Omental fat pad (tissue), 4 donors: ENCODE data around the gene PTGDS. TPM values are rescaled to one million over a fixed set of nuclear protein-coding genes. Genes with fewer than 3 reads are reported as not detected.

Experiments used
- ATAC-seq: fragments of 150-250 bp; one replicate; pipeline ENCODE4 v1.9.1; 2016; ENCODE audit warnings: mild to moderate bottlenecking, moderate library complexity; ENCODE audit not compliant: low FRiP score
- DNase-seq: peaks from one replicate; pipeline ENCODE4 v3.0.0-alpha.2; 2019; ENCODE audit warnings: low spot score
- total RNA-seq, 4 donors: library from RNA; depleted of rRNA; stranded (reverse); fragments of >200 nt; gene quantifications; one replicate each; pipeline ENCODE4 v1.1.0, GENCODE V29; 2016
- TF ChIP-seq, protein P1 (sequence below), 3 donors: fragments of 450-650 bp; IDR thresholded peaks; one replicate each; pipeline ENCODE4 v1.5.1; 2016 to 2017; ENCODE audit warnings: antibody characterized with exemption in 3 of 3, mild to moderate bottlenecking in 3 of 3, moderate library complexity in 2 of 3

PTGDS gene
- total RNA-seq, 4 donors from 2014 or later: 76.9 to 173 (median 118) TPM

DNA sequence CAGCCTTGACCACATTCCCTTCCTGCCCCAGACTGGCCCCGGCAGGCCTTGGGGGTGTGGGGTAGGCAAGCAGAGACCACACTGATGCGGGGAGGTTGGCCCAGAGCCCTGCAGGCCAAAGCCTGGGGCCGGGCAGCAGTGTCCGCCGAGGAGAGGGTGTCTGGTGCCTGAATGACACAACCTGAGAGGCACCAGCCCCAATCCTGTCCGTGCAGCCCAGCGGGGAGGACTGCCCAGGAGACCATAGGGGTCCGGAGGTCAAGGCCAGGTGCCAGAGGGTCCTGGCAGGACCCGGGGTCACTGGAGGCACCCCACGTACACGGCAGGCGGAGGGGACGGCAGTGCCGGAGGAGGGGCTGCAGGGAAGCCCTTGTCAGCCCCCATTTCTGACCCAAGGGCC is 5.6 kb upstream of the PTGDS start:
- ATAC-seq (no peak), DNase-seq (no peak)
- TF ChIP-seq, protein P1, sequence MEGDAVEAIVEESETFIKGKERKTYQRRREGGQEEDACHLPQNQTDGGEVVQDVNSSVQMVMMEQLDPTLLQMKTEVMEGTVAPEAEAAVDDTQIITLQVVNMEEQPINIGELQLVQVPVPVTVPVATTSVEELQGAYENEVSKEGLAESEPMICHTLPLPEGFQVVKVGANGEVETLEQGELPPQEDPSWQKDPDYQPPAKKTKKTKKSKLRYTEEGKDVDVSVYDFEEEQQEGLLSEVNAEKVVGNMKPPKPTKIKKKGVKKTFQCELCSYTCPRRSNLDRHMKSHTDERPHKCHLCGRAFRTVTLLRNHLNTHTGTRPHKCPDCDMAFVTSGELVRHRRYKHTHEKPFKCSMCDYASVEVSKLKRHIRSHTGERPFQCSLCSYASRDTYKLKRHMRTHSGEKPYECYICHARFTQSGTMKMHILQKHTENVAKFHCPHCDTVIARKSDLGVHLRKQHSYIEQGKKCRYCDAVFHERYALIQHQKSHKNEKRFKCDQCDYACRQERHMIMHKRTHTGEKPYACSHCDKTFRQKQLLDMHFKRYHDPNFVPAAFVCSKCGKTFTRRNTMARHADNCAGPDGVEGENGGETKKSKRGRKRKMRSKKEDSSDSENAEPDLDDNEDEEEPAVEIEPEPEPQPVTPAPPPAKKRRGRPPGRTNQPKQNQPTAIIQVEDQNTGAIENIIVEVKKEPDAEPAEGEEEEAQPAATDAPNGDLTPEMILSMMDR (IDR thresholded peaks at IDR 0.05): no peak

DNA sequence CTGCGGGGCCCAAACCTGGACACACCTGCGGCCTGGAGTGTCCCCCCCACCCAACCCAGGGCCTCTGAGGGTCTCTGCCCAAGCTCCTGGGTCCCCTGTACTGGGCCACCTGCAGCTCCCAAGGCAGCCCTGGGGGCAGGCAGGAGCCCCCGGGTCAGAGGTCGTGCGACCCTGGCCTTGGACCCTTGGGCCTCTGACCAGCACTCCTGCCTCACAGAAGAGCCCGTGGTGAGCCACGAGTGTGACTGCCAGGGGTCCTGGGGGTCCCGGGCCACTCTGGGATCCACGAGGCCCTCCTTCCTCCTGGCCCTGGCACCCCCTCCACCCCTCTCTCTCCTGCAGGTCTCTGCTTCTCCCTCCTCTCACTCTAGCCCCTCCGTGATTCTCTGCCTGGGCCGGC is 5.0 kb upstream of the PTGDS start:
- DNase-seq (no peak), ATAC-seq (no peak)
- TF ChIP-seq, protein P1 (IDR thresholded peaks at IDR 0.05): no peak

DNA sequence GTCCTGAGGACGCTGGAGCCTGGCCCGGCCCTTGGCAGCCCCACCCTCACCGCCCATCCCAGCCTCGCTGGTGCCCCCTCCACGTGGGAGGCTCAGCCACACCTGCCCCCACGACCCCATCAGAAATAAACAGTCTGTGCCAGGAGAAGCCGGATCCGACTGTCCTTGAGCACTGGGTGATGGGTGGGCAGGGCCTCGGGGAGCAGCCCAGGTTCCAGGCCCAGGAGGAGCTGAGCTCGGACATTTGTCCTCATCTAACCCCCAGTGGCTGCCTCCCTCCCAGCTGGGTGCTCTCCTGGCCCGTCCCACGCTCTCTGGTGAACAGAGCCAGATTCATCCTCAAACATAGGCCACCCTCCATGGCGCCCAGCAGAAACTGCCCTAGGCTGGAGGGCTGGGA is 4.6 kb upstream of the PTGDS start:
- TF ChIP-seq, protein P1 (IDR thresholded peaks at IDR 0.05): no peak
- ATAC-seq (no peak), DNase-seq (no peak)

DNA sequence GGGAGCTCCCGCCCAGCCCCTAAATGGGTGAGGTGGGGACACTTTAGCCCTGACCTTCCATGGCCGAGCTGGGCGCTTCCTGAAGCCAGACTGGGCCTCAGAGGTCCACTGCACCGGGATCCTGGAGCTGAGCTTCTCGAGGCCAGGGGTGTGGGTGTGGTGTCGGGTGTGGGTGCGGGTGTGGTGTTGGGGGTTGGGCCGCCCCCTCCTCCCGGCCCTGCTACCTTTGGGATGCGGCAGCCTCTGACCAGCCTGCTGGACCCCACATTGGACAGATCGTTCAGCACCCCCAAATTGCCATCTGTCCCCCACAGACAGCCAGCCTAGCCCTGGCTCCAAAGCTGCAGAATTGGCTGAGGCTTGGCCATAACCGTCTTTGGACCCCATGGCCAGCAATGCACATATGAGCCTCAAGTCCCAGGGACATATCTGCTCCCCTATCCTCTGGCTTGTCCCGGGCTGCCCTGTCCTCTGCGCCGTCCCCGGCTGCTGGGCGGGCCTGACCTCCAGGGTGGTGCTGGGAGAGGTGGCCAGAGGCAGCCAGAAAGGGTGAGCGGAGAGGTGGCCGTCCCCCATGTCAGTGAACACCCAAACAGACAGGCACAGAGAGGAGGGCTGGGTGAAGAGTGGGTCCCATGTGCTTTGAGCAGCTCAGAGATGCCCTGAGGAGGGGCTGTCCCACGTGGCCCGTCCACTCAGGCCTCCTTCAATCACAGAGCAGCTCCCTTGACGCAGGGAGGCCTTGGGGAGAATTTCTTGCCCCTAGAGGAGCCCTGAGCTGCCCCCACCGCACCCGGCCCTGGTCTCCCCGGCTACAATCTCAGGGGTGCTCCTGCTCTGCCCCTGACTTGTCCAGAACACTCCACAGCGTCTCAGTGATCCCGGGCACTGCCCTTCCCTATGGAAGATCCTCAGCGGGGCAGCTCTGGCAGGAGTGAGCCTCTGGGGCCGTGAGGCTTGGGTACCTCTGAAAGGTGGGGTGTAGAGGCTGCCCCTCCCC is 3.4 kb upstream of the PTGDS start:
- ATAC-seq: no peak
- DNase-seq: no peak
- TF ChIP-seq, protein P1 (IDR thresholded peaks at IDR 0.05): no peak

DNA sequence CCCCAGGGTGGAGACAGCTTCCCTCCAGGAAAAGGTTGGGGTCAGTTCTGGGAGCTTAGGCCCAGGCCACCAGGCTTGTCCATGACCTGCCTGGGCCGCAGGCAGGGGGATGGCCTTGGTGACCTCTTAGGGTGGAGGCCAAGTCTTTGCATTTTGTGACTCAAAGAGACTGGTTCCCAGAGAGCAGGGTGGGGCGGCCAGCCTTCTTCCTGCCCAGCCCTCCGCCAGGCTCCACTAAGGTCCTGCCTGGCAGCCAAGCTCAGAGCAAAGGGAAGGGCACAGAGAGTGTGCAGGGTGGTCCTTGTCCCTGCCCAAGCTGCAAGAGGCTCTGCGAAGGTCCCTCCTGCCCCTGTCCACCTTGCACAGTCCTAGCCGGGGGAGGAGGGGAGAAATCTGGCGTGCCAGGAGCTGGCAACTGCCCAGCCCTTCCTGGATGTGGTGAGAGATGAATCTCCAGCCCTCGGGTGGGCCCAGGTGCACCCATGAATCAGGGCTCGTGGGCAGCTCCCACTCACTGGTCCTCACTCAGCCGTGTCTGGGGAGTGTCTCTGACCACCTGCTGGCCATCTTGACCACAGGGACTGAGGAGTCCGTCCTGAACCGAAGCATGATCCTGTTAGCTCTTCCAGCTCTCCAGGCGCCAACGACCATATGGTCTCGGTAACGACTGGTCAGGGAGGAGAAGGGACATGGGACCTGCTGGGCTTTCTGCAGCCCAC is 2.3 kb upstream of the PTGDS start:
- no peak for DNase-seq
- TF ChIP-seq, protein P1 (IDR thresholded peaks at IDR 0.05): no peak
- no peak for ATAC-seq

DNA sequence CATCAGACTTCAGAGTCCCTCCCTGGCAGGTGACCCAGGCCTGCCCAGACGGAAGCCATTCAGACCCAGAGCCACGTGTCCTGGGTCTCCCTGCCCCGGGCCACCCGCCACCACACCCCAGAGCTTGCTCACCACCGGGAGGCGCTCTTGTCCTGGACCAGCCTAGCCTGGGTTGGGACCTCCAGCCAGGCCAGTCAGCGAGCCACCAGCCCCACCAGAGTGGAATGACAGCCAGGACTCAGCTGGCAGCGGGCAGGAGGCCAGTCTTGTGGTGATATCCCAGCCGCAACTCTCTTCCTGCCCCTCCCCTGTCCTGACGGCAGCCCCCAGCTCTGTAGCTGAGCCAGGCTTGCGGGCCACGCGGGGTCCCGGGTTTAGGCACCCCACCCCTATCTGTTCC is 1.7 kb upstream of the PTGDS start:
- no peak for ATAC-seq
- TF ChIP-seq, protein P1 (IDR thresholded peaks at IDR 0.05): no peak
- no peak for DNase-seq
